Stimulated activated CD8-positive, alpha-beta memory T cell treated with anti-CD3 and anti-CD28 coated beads, Interleukin-7, amount 100 ng/mL, for 48 hours (primary cell): ENCODE data around the gene MET.
A peak's percentile ranks its signal among the peaks of the same experiment; 100 is the strongest.

Experiments used
- DNase-seq, 2 donors: peaks; one replicate each; pipeline ENCODE4 v3.0.0-alpha.2; 2020; ENCODE audit warnings: low read depth in 1 of 2; ENCODE audit errors: extremely low read depth in 1 of 2

MET gene

DNA sequence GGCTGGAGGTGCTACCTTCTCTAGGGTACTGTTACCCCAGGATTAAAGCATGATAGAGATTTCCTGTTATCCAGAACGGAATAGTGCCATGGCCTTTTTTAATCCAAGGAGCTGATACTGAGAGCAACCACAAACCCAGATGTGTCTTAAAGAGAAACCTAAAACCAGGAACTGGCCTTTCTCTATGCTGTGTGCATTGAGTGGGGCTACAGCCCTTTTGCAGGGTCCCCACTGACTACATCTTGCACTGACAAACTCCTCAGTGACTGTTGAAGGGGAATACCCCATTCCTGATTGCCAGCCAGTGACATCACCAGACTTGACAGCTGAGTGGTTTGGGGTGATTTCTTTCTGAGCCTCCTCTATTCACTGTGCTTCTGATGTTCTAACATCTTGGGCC is 108.5 kb downstream of the MET start:
- no peak for DNase-seq

DNA sequence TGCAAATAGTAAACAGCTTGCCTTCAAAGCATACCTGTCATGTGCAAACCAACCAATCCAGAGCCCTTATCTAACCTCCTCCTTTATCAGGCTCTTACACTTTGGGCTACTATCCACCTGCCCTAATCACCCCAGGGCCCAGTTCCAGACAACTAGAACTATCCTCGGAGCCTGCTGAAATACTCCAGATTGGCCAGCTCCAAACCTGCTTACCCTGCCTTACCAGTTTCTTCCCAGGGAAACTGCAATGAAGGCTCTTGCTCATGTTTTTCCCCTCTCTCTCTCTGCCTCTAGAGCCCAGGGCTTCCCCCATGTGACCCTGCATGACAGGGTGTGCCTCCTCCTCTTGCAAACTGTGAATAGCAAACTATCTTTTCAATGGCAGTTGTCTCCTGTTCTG is 109.0 kb downstream of the MET start:
- DNase-seq = no peak

DNA sequence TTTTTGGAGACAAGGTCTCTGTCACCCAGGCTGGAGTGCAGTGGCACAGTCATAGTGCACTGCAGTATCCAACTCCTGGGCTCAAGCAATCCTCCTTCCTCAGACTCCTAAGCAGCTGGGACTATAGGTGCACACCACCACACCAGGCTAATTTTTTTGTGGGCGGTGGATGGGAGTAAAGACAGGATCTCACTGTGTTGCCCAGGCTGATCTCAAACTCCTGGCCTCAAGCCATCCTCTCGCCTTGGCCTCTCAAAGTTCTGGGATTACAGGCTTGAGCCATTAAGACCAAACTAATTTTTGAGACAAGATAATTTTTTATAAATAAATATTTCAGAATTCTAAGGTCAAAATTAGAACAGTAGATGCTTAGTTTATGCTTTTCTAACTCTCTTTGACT is 109.6 kb downstream of the MET start:
- DNase-seq = no peak

DNA sequence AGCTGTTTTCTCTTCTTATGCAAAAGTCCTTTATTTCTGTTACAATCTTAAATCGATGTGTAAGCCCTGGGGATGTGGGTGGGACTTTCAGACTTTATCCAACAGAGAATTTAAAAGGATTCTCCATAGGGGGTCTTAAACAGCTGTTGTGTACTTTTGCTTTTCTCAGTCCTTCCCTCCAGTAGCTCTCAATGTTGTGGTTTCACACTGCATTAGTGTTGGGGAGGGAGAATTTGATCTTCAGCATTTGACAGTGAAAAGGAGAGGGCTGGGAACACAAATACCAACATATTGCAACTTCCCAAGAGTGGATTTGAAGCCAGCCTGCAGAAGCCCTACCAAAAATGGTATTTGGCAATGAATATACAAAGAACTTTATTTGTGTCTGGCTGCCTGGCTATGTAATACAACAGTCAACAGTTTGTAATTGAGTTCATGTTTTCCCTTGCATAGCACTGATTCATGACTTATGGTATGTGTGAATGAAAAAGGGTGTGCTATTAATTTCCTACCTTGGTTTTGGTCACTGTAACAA is 110.2 kb downstream of the MET start:
- no peak for DNase-seq

DNA sequence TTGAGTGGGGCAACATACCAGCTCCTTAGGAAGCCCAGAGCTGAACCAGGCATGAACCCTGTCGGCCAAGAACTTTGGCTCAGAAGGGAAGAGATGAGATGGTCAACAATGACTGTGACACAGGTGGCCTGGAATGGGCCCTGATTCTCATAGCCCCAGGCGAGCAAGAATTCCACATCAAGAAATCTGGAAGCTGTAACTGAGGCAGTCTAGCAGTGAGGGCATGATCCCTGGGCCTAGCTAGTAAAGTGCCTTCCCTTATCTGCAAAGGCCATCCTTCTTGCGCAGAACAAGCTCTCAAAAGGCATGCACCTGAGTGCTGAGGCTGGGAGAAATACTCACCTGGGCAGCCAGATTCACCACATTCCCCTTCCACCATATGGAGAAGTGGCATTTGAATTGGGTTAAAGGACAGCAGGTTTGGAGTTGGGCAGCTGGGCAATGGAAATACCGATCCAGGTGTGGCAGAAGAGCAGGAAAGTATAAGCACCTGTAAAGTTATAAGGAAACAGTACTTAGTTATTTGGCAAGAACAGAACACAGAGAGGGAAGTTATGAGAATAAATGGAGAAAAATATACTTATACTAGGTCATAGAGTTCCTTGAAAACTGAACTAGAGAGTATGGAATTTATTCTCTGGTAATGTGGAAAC is 111.8 kb downstream of the MET start:
- DNase-seq = no peak

DNA sequence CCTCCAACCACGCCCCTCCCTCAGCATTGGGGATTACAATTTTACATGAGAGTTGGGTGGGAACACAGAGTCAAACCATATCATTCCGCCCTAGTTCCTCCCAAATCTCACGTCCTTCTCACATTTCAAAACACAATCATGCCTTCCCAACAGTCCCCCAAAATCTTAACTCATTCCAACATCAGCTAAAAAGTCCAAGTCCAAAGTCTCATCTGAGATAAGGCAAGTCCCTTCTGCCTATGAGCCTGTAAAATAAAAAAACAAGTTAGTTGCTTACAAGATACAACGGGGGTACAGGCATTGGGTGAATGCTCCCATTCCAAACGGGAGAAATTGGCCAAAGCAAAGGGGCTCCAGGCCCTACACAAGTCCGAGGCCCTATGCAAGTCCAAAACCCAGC is 112.7 kb downstream of the MET start:
- DNase-seq = no peak

DNA sequence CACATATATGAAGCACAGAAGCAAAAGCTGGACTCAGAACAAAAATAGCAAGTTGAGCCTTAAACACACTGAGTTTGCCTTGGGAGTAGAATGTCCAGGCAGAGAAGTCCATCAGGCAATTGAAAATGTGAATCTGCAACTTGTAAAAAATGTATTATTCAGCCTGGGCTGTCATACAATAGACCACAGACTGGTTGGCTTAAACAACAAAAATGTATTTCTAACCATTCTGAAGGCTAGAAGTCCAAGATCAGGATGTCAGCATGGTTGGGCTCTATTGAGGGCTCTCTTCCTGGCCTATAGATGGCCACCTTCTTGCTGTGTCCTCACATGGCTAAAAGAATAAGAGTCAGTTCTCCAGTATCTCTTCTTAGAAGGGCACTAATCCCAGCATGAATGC is 113.8 kb downstream of the MET start:
- DNase-seq = no peak

DNA sequence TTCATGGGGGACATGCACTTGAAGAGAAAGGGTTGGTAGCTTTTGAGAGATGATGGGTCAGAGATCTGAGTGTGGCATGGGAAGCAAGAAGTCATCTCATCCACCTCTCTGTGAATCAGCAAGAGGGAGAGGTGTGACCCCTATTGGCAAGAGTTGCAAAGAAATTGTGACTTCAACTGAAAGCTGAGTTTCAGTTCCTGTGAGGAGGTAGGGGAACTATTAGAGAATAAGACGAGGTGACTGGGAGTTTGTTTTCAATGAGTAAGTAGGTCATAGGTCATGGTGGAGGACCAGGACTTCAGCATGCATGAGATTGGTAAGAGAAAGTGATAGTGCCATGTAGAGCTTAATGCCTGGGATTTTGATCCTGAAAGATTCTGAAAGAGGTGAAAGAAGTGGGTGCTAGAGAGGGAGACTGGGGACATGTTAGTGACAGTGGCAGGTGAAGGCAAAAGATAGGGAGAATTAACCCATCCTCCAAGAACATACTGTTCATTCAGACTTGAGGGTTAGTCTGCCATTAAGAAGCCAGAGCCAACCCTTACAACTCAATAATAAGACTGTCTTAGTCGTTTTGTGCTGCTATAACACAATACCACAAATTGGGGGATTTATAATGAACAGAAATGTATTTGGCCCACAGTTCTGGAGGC is 114.9 kb downstream of the MET start:
- DNase-seq = no peak

DNA sequence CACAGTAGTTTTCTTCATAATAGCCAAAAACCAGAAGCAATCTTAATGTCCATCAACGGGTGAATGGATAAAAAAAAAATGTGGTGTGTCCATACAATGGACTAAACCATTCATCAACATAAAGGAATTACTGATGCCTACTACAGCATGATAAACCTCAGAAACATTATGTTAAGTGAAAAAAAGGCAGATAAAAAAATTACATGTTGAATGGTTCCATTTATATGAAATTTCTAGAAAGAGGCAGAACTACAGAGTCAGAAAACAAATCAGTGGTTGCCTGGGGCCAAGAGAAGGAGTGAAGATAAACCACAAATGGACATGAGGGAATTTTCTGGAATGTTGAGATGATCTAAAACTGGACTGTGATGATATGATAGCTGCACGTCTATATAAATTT is 115.9 kb downstream of the MET start:
- DNase-seq = no peak

DNA sequence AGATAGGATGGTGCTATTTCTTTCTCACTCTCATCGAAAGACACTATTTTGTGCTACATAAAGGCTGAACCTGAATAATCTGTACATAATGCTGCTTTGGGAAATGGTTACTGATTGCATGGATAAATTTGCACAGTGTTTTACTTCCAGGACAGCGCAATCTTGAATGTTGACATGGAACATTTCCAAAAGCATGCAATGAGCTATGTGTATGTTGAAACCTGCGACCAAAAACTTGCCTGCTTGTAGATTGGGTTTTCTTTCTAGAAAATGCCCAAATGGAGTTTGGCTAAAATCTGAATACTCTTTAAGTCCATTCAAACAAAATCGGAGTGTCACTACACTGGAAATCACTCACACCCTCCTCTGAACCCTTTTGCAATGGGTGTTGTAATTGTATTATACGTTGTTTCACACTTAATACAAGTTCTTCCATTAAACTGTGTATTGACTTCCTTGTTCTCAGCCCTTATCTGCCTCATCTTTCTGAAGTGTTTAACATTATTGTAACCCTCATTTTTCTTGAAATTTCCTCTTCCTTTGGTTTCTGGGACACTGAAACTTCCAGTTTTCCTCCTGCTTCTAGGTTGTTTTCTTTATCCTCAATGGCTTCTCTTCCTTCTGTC is 116.7 kb downstream of the MET start:
- DNase-seq = no peak

DNA sequence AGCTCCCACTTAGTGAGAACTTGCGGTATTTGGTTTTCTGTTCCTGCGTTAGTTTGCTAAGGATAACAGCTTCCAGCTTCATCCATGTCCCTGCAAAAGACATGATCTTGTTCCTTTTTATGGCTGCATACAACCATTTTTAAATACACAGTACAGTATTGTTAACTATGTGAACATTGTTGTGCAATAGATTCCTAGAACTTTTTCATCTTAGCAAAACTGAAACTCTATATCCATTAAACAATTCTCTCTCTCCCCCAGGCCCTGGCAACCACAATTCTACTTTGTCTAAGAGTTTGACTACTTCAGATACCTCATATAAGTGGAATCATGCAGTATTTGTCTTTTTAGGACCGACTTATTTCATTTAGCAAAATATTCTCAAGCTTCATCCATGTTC is 118.0 kb downstream of the MET start:
- DNase-seq = no peak

DNA sequence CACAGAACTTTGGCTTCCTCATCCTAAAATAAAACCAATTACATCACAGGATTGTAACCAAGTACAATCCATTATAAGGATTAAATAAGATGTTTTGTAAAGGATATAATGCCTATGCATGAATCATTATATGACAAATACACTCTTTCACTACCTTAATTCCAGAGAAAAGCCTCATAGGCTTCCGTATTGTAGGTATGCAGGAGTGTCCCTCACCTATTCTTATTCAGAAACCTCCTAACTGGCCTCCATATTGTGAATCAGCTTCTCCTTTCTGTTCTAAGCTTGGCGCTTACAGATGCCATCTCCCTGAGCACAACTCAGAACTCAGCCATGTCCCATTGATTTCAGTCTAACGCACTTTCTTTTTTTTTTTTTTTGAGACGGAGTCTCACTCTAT is 120.8 kb downstream of the MET start:
- DNase-seq = no peak

DNA sequence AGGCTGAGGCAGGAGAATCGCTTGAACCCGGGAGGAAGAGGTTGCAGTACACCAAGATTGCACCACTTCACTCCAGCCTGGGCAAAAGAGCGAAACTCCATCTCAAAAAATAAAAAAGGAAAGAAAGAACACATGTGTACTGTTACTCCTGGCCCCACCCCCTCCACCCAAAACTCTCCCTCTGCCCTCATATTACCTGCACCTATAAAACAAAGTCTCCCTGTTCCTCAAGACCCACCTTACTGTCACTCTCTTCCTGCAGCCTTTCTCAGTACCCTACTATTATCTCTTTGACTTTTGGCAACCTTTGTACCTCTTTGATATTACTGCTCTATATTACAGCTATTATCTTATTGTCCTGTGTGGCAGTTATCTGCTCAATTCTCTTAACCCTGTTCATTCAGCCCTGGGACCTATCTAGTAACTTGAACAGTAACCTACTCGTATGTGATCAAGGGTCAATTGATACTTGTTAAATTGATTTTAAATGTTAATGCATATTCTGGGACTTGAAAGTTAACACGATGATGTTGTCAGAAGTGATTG is 121.9 kb downstream of the MET start:
- no peak for DNase-seq

DNA sequence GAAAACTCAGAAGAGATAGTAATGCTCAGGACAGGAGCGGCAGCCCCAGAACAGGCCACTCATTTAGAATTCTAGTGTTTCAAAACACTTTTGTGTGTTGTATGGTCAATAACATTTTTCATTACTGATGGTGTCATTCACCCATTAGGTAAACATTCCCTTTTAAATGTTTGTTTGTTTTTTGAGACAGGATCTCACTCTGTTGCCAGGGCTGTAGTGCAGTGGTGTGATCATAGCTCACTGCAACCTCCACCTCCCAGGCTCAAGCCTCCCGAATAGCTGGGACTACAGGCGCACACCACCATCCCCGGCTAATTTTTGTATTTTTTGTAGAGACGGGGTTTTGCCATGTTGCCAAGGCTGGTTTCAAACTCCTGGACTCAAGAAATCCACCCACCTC is 124.5 kb downstream of the MET start:
- no peak for DNase-seq

DNA sequence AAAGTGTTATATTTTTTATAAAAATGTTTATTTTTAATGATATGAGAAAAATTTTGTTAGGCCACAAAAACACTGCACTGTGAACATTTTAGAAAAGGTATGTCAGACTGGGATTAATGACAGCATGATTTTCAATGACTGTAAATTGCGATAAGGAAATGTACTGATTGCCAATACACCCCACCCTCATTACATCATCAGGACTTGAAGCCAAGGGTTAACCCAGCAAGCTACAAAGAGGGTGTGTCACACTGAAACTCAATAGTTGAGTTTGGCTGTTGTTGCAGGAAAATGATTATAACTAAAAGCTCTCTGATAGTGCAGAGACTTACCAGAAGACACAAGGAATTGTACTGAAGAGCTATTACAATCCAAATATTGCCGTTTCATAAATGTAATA is 125.6 kb downstream of the MET start:
- DNase-seq = no peak

DNA sequence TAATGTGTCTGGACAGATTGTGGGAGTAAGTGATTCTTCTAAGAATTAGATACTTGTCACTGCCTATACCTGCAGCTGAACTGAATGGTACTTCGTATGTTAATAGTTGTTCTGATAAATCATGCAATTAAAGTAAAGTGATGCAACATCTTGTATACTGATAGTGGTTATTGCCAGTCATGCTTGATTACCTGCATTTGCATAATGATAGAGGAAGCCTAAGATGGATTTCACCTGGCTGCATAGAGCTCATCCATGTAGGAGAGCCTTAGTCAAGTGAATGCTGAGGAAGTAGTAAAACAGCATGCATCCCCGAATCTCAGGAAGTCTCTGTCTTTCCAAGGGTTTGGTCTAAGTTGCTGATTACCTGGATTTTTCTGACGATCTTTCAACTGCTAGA is 126.2 kb downstream of the MET start:
- DNase-seq = no peak

DNA sequence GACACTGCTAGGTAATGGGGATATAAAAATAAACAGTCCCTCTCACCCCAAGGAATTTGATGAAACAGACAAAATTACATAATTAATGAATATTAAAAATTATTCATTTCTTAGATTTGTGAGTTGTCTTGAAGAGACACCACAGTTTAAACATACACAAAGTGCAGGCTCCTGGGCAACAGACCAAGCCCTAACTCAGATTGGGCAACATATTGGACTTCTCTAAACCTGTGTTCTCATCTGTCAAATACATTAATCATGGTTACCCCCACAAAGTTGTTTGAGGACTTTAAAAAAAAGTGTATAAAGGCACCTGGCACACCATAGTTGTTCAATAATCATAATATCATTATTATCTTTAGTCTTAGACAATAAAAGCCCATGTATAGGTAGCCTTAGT is 127.9 kb downstream of the MET start:
- DNase-seq = no peak

DNA sequence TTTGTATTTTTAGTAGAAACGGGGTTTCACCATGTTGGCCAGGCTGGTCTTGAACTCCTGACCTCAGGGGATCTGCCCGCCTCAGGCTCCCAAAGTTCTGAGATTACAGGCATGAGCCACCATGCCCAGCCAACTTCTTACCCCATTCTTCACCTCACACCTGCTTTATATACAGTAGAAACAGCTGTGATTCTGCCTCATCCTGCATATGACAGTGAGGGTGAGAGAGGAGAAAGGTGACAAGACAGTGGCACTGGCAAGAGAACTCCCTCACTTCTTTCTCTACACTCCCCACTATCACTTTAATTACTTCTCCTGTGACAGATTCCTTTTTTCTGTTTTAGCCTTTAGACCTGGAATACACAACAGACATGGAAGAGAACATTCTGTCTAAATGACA is 128.6 kb downstream of the MET start:
- no peak for DNase-seq

DNA sequence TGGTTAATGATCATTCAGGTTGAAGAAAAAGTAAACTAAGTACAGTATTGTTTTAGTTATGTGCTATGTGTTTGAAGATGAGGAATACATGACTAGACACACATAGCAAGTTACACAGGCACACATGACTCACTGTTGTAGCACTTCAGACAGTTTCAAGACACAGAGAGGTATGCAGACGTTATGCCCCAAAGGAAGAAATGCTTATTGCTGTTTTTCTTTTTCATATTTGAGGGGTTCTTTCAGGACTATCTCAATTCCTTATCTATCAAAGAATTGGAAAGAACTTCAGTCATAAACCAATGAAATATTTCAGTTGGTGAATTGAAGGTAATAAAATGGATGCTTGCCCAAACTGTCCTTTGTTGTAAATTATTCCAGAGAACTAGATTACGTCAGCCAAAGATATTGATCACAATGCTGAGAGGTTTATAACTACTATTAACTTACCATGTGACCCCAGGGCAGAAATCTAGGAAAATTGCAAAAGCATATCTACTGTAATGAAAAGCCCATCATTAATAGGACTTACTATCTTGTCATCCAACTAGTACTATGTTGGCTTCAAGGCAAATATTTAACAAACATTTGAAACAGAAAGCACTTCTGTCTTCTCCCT is 129.2 kb downstream of the MET start:
- no peak for DNase-seq

DNA sequence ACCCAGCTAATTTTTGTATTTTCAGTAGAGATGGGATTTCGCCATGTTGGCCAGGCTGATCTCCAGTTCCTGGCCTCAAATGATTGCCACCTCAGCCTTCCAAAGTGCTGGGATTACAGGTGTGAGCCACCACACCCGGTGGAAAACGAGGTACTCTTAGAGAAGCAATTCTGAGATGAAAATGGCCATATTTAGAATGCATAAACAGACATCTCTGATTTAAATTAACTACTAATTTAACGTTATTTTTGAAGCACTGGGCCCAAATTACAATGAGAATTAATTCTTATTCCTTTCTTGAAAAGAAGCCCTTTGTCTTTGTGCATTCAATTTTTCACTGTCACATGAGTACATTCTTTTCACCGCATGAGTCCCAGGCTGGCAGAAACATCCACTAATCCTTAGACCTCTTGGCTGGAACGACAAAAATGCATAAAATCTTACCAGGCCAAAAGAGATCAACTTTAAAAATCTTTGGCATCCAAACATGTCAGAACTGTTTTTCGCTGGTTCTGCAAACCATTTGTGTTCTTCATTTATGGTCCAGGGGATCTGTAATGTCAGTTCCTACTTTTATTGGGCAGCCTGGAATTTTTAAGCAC is 130.2 kb downstream of the MET start:
- no peak for DNase-seq

DNA sequence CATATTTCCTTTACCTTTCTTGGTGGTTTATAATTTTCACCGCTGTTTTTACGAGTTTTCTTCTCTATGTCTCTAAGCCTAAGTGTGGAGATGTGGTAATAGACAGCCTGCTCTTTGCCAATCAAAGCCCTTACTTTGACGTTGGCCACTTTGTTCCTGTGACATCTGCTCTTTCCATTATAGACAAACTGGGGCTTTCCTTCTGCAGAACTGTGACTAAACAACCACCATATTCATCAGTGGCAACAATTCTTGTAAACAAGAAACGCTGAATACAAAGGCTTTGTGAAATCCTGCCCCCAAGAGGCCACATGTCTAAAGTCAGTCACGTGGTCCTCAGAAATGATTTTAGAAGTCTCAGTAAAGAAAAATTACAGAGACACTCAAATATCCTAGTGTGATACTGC is 130.8 kb downstream of the MET start:
- DNase-seq = peak in 1 of 2 donors; percentile 20
